ENCODE measurements around the gene CDC6.

Gene CDC6

GRCh38 chr17:40326014-40326831 is 38.5 kb downstream of the CDC6 start:
- Mint-ChIP-seq H3K27ac (peak overlapping the region; percentile 98 to 99), H3K27me3 (no peaks in the 10 kb centered on the region), H3K4me3 (peak overlapping the region; percentile 84 to 86), H3K9me3 (no peaks in the 10 kb centered on the region), H3K4me1 (ENCODE audit: low read depth in 2 of 2) (peaks cover 75 to 81% of the 10 kb centered on the region in 2 donors), H3K36me3 (ENCODE audit: insufficient read depth) (peaks cover 76% of the 10 kb centered on the region)
- ATAC-seq (replicated peaks) (peak; percentile 28), DNase-seq (peak; percentile 66 to 72 (median 71))

- DNase-seq: no peak
- peaks cover 76% of the 10 kb centered on the region for H3K36me3 Mint-ChIP-seq (ENCODE audit: insufficient read depth)
Measured at GRCh38 chr17:40326832-40327199, 39.1 kb downstream of the CDC6 start.

GRCh38 chr17:40327244-40327729 is 39.6 kb downstream of the CDC6 start:
- H3K4me3 Mint-ChIP-seq: peak overlapping the region; percentile 84 to 86
- DNase-seq (no peak), ATAC-seq (replicated peaks) (no peak)

More at GRCh38 chr17:40326832-40327199, 39.1 kb downstream of the CDC6 start:
- H3K27ac Mint-ChIP-seq: peak overlapping the region; percentile 98 to 99
- H3K9me3 Mint-ChIP-seq: no peaks in the 10 kb centered on the region
- no peaks in the 10 kb centered on the region for H3K27me3 Mint-ChIP-seq
- H3K4me3 Mint-ChIP-seq: peak overlapping the region; percentile 84 to 86
- peaks cover 72 to 81% of the 10 kb centered on the region in 2 donors for H3K4me1 Mint-ChIP-seq (ENCODE audit: low read depth in 2 of 2)
- no peak for ATAC-seq (replicated peaks)

GRCh38 chr17:40327735-40328385 is 40.2 kb downstream of the CDC6 start:
- no peaks in the 10 kb centered on the region for H3K27me3 Mint-ChIP-seq
- H3K27ac Mint-ChIP-seq: peak overlapping the region; percentile 98 to 99
- H3K36me3 Mint-ChIP-seq (ENCODE audit: insufficient read depth): peaks cover 72% of the 10 kb centered on the region
- H3K4me3 Mint-ChIP-seq: peak overlapping the region; percentile 84 to 86
- no peak for ATAC-seq (replicated peaks)
- DNase-seq: no peak
- H3K4me1 Mint-ChIP-seq (ENCODE audit: low read depth in 2 of 2): peaks cover 71 to 80% of the 10 kb centered on the region in 2 donors
- no peaks in the 10 kb centered on the region for H3K9me3 Mint-ChIP-seq

More at GRCh38 chr17:40327244-40327729, 39.6 kb downstream of the CDC6 start:
- Mint-ChIP-seq H3K36me3 (ENCODE audit: insufficient read depth) (peaks cover 73% of the 10 kb centered on the region), H3K4me1 (ENCODE audit: low read depth in 2 of 2) (peaks cover 67 to 78% of the 10 kb centered on the region in 2 donors), H3K9me3 (no peaks in the 10 kb centered on the region), H3K27me3 (no peaks in the 10 kb centered on the region), H3K27ac (peak overlapping the region; percentile 98 to 99)

GRCh38 chr17:40328386-40328766 is 40.7 kb downstream of the CDC6 start:
- Mint-ChIP-seq H3K9me3 (no peaks in the 10 kb centered on the region), H3K27ac (peak overlapping the region; percentile 98 to 99), H3K27me3 (no peaks in the 10 kb centered on the region), H3K4me3 (peak overlapping the region; percentile 20 to 84), H3K4me1 (ENCODE audit: low read depth in 2 of 2) (peaks cover 70 to 77% of the 10 kb centered on the region in 2 donors), H3K36me3 (ENCODE audit: insufficient read depth) (peaks cover 72% of the 10 kb centered on the region)
- DNase-seq (no peak), ATAC-seq (replicated peaks) (no peak)

GRCh38 chr17:40329839-40330794 is 42.4 kb downstream of the CDC6 start:
- Mint-ChIP-seq H3K4me3 (peak overlapping the region; percentile 42 to 63), H3K4me1 (ENCODE audit: low read depth in 2 of 2) (peaks cover 70 to 81% of the 10 kb centered on the region in 2 donors), H3K27me3 (no peaks in the 10 kb centered on the region), H3K9me3 (no peaks in the 10 kb centered on the region), H3K27ac (peak overlapping the region; percentile 80 to 98), H3K36me3 (ENCODE audit: insufficient read depth) (peaks cover 67% of the 10 kb centered on the region)
- ATAC-seq (replicated peaks) (no peak), DNase-seq (no peak)

- no peak for ATAC-seq (replicated peaks)
- Mint-ChIP-seq H3K27me3 (no peaks in the 10 kb centered on the region), H3K27ac (peak overlapping the region; percentile 80 to 98), H3K4me3 (peak overlapping the region; percentile 42 to 63), H3K9me3 (no peaks in the 10 kb centered on the region), H3K36me3 (ENCODE audit: insufficient read depth) (peaks cover 67% of the 10 kb centered on the region), H3K4me1 (ENCODE audit: low read depth in 2 of 2) (peaks cover 63 to 74% of the 10 kb centered on the region in 2 donors)
- DNase-seq: no peak
Measured at GRCh38 chr17:40330850-40331470, 43.3 kb downstream of the CDC6 start.

- peak overlapping the region; percentile 42 to 63 for H3K4me3 Mint-ChIP-seq
- H3K4me1 Mint-ChIP-seq (ENCODE audit: low read depth in 2 of 2): peaks cover 54 to 64% of the 10 kb centered on the region in 2 donors
- ATAC-seq (replicated peaks) (no peak), DNase-seq (no peak)
- peaks cover 65% of the 10 kb centered on the region for H3K36me3 Mint-ChIP-seq (ENCODE audit: insufficient read depth)
- no peaks in the 10 kb centered on the region for H3K27me3 Mint-ChIP-seq
- no peaks in the 10 kb centered on the region for H3K9me3 Mint-ChIP-seq
- peak overlapping the region; percentile 80 to 98 for H3K27ac Mint-ChIP-seq
Measured at GRCh38 chr17:40331743-40332641, 44.3 kb downstream of the CDC6 start.

GRCh38 chr17:40333781-40334448 is 46.2 kb downstream of the CDC6 start:
- Mint-ChIP-seq H3K27me3 (no peaks in the 10 kb centered on the region), H3K4me1 (ENCODE audit: low read depth in 2 of 2) (peaks cover 48 to 59% of the 10 kb centered on the region in 2 donors), H3K36me3 (ENCODE audit: insufficient read depth) (peaks cover 65% of the 10 kb centered on the region), H3K27ac (peak overlapping the region; percentile 13 to 80), H3K9me3 (no peaks in the 10 kb centered on the region), H3K4me3 (peak overlapping the region; percentile 34 to 55)
- ATAC-seq (replicated peaks) (no peak), DNase-seq (no peak)

- Mint-ChIP-seq H3K36me3 (ENCODE audit: insufficient read depth) (peaks cover 71% of the 10 kb centered on the region), H3K27ac (peak overlapping the region in 1 of 2 donors; percentile 80), H3K4me1 (ENCODE audit: low read depth in 2 of 2) (peaks cover 48 to 61% of the 10 kb centered on the region in 2 donors), H3K4me3 (no peak overlapping the region), H3K9me3 (no peaks in the 10 kb centered on the region), H3K27me3 (no peaks in the 10 kb centered on the region)
- DNase-seq (no peak), ATAC-seq (replicated peaks) (no peak)
Measured at GRCh38 chr17:40335620-40336019, 47.9 kb downstream of the CDC6 start.

- DNase-seq (no peak), ATAC-seq (replicated peaks) (no peak)
Measured at GRCh38 chr17:40337351-40337750, 49.7 kb downstream of the CDC6 start.

More at GRCh38 chr17:40337351-40337750, 49.7 kb downstream of the CDC6 start:
- Mint-ChIP-seq H3K4me1 (ENCODE audit: low read depth in 2 of 2) (peaks cover 46 to 53% of the 10 kb centered on the region in 2 donors), H3K27ac (peak overlapping the region; percentile 79 to 97), H3K9me3 (no peaks in the 10 kb centered on the region), H3K27me3 (no peaks in the 10 kb centered on the region), H3K4me3 (peak overlapping the region in 1 of 2 donors; percentile 25), H3K36me3 (ENCODE audit: insufficient read depth) (peaks cover 78% of the 10 kb centered on the region)

All from effector memory CD8-positive, alpha-beta T cell (primary cell).